Mesothelial cell of epicardium (in vitro differentiated cells): ENCODE results near the gene EIF3B. TPM values are rescaled to one million over a fixed set of nuclear protein-coding genes. Genes with fewer than 3 reads are reported as not detected.

Source experiments
- DNase-seq, 2 experiments: peaks; one replicate each; pipeline ENCODE4 v3.0.0; 2021; ENCODE audit warnings: low spot score in 2 of 2; ENCODE audit not compliant: unreplicated experiment in 2 of 2
- H3K27ac Mint-ChIP-seq: 2 replicates; pipeline ENCODE4 v1.8.0; 2021; ENCODE audit warnings: mixed read lengths
- H3K27me3 Mint-ChIP-seq: 2 replicates; pipeline ENCODE4 v1.8.0; 2021; ENCODE audit warnings: low read depth, mixed read lengths
- H3K36me3 Mint-ChIP-seq: 2 replicates; pipeline ENCODE4 v1.8.0; 2021; ENCODE audit warnings: mixed read lengths
- H3K4me1 Mint-ChIP-seq: 2 replicates; pipeline ENCODE4 v1.8.0; 2021; ENCODE audit warnings: mixed read lengths
- H3K4me3 Mint-ChIP-seq: 2 replicates; pipeline ENCODE4 v1.8.0; 2021; ENCODE audit warnings: mild to moderate bottlenecking, moderate library complexity, mixed read lengths
- H3K9me3 Mint-ChIP-seq: 2 replicates; pipeline ENCODE4 v1.8.0; 2021; ENCODE audit warnings: mixed read lengths
- total RNA-seq: library from RNA; stranded (reverse); gene quantifications from 3 replicates; pipeline ENCODE4 v1.2.1, GENCODE V29; 2021
- TF ChIP-seq, protein P1 (sequence below): fragments of 200-600 bp; sonication (generic); IDR thresholded peaks from one replicate; pipeline ENCODE4 v1.5.0; 2021; ENCODE audit warnings: antibody characterized with exemption; ENCODE audit not compliant: unreplicated experiment

The EIF3B gene
- total RNA-seq, 1 donor from 2014 or later, result 198 TPM

DNA sequence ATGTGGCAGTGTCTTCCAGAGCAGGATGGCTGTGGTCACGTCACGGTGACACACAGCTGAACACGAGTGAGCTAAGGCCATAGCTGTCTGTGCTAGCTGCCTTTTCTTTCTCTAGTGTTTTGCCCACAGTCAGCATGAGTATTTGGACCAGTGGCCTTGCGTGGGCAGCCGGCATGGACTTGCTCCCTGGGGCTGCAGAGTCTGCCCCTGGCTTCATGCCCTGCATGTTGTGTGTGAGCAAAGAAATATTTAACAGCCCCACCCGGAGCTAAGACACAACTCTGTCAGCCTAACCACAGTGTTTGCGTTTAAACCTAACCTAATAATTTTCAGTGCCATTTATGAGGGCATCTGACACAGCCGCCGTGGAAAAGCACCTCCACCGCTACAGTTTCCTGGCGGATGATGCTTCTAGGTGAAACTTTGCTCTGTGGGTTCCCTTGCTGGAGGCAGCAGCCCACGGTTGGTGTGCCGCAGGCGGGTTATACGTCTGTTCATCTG is 63.4 kb downstream of the EIF3B start:
- H3K9me3 Mint-ChIP-seq, result no peaks in the 10 kb centered on the region
- no peak for DNase-seq
- TF ChIP-seq, protein P1, sequence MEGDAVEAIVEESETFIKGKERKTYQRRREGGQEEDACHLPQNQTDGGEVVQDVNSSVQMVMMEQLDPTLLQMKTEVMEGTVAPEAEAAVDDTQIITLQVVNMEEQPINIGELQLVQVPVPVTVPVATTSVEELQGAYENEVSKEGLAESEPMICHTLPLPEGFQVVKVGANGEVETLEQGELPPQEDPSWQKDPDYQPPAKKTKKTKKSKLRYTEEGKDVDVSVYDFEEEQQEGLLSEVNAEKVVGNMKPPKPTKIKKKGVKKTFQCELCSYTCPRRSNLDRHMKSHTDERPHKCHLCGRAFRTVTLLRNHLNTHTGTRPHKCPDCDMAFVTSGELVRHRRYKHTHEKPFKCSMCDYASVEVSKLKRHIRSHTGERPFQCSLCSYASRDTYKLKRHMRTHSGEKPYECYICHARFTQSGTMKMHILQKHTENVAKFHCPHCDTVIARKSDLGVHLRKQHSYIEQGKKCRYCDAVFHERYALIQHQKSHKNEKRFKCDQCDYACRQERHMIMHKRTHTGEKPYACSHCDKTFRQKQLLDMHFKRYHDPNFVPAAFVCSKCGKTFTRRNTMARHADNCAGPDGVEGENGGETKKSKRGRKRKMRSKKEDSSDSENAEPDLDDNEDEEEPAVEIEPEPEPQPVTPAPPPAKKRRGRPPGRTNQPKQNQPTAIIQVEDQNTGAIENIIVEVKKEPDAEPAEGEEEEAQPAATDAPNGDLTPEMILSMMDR, result no peak
- no peak overlapping the region for H3K4me3 Mint-ChIP-seq
- peaks cover 2% of the 10 kb centered on the region for H3K36me3 Mint-ChIP-seq
- H3K27me3 Mint-ChIP-seq, result no peaks in the 10 kb centered on the region
- no peak overlapping the region for H3K27ac Mint-ChIP-seq
- peaks cover 5% of the 10 kb centered on the region for H3K4me1 Mint-ChIP-seq

DNA sequence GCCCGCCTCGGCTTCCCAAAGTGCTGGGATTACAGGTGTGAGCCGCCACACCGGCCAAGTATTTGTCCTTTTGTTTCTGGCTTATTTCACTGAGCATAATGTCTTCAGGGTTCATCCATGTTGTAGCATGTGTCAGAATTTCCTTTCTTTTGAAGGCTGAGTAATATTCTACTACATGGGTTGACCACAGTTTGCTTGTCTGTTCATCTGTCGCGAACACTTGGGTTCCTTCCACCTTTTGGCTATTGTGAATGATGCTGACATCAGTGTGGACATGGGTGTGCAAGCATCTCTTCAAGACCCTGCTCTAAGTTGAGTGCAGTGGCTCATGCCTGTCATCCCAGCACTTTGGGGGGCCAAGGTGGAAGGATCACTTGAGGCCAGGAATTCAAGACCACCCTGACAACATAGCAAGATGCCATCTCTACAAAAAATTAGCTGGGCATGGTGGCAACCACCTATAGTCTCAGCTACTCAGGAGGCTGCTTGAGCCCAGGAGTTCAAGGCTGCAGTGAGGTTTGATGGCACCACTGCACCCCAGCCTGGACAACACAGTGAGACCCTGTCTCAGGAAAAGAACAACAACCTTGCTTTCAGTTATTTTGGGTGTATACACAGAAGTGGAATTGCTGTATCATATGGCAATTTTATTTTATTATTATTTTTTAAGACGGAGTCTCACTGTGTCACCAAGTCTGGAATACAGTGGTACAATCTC is 65.7 kb downstream of the EIF3B start:
- Mint-ChIP-seq H3K9me3 (no peaks in the 10 kb centered on the region), H3K27me3 (no peaks in the 10 kb centered on the region), H3K4me3 (no peak overlapping the region), H3K4me1 (no peaks in the 10 kb centered on the region), H3K27ac (no peak overlapping the region), H3K36me3 (peaks cover 2% of the 10 kb centered on the region)
- no peak for DNase-seq
- TF ChIP-seq, protein P1, result no peak

DNA sequence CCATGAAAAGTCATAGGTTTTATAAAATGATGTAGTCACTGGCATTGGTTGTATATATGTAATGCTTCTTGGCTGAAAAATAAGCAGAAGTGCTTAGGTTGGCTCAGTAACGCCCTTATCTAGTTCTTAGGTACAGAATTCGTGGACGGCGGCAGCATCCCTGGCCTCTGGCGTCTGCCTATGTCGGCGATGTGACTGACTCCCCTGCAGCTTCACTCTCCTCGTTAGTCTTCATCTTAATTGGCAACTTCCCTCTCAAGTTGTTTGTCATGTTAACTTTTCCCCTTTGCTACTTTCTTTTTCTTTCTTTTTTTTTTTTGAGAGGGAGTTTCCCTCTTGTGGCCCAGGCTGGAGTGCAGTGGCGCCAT is 67.3 kb downstream of the EIF3B start:
- H3K4me3 Mint-ChIP-seq, result no peak overlapping the region
- H3K9me3 Mint-ChIP-seq, result no peaks in the 10 kb centered on the region
- H3K4me1 Mint-ChIP-seq, result no peaks in the 10 kb centered on the region
- H3K27ac Mint-ChIP-seq, result no peak overlapping the region
- no peaks in the 10 kb centered on the region for H3K27me3 Mint-ChIP-seq
- TF ChIP-seq, protein P1, result no peak
- H3K36me3 Mint-ChIP-seq, result peaks cover 2% of the 10 kb centered on the region
- no peak for DNase-seq

DNA sequence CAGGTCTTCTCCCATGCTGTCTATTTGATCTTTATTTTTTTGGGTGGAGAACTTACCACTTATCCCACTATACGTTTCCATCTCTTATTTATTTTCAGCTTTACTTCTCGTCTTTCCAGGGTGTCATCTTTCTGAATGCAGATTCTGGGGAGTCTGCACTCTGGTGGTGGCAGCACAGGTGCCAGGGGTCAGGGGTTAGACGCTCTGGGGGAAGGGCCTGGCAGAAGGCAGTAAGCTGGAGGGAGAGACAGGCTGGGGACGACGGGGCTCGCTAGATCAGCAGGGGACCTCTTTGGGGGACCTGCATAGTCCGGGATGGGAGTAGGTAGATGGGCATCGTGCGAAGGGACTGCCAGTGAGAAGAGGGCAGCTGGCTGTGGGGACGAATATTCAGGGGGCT is 71.1 kb downstream of the EIF3B start:
- H3K4me3 Mint-ChIP-seq, result no peak overlapping the region
- peaks cover 6% of the 10 kb centered on the region for H3K9me3 Mint-ChIP-seq
- peaks cover 8% of the 10 kb centered on the region for H3K36me3 Mint-ChIP-seq
- TF ChIP-seq, protein P1, result no peak
- no peaks in the 10 kb centered on the region for H3K4me1 Mint-ChIP-seq
- H3K27me3 Mint-ChIP-seq, result no peaks in the 10 kb centered on the region
- H3K27ac Mint-ChIP-seq, result no peak overlapping the region
- no peak for DNase-seq

Other genes with a start within 250 kb of the EIF3B start
- 39.0 to 45.0 TPM (median 41.2 TPM) in 3 replicates for gene MAD1L1, start 121.9 kb upstream of the EIF3B start, total RNA-seq
- gene MRM2, start 112.6 kb upstream of the EIF3B start, total RNA-seq, result 25.2 to 26.1 TPM (median 25.3 TPM) in 3 replicates
- gene NUDT1, start 112.6 kb upstream of the EIF3B start, total RNA-seq, result 16.1 to 19.2 TPM (median 17.3 TPM) in 3 replicates
- 35.3 to 42.6 TPM (median 41.2 TPM) in 3 replicates for gene SNX8, start 40.4 kb upstream of the EIF3B start, total RNA-seq
- gene CHST12, start 48.8 kb downstream of the EIF3B start, total RNA-seq, result 20.0 to 22.4 TPM (median 20.4 TPM) in 3 replicates
- not detected in 3 replicates for gene GRIFIN, start 121.6 kb downstream of the EIF3B start, total RNA-seq
- gene LFNG, start 164.9 kb downstream of the EIF3B start, total RNA-seq, result 16.0 to 19.0 TPM (median 16.3 TPM) in 3 replicates
- 44.2 to 47.6 TPM (median 46.8 TPM) in 3 replicates for gene BRAT1, start 200.7 kb downstream of the EIF3B start, total RNA-seq
- gene IQCE, start 204.2 kb downstream of the EIF3B start, total RNA-seq, result 26.6 to 29.6 TPM (median 26.6 TPM) in 3 replicates